ENCODE measurements around the gene PCED1B. TPM values are rescaled to one million over a fixed set of nuclear protein-coding genes. Genes with fewer than 3 reads are reported as not detected.
"Not testable (repeated sequence)": the region's sequence is repeated elsewhere in the genome, so short reads cannot be mapped to it uniquely, and the experiment has no call there.

The PCED1B gene
- total RNA-seq, 3 donors from 2014 or later = 1.6 to 6.2 (median 5.1) TPM

GRCh38 chr12:47160316-47161244 is 81.2 kb downstream of the PCED1B start:
- intact Hi-C loops (cut with DNase I; ENCODE audit: low total_unique reads) = no loop called here
- H3K36me3 ChIP-seq = no peaks in the 10 kb centered on the region
- no peaks in the 10 kb centered on the region for H3K27me3 ChIP-seq
- H3K4me1 ChIP-seq = no peaks in the 10 kb centered on the region
- TF ChIP-seq POLR2A (IDR thresholded peaks at IDR 0.05) (no peak), CTCF (IDR thresholded peaks at IDR 0.05) (no peak), POLR2AphosphoS5 (IDR thresholded peaks at IDR 0.05) (no peak)
- H3K27ac ChIP-seq = no peak overlapping the region
- DNase-seq (ENCODE audit: low spot score in 2 of 2) = no peak
- no peaks in the 10 kb centered on the region for H3K9me3 ChIP-seq
- no peak overlapping the region for H3K4me3 ChIP-seq

GRCh38 chr12:47164116-47164515 is 84.7 kb downstream of the PCED1B start:
- TF ChIP-seq POLR2AphosphoS5 (IDR thresholded peaks at IDR 0.05) (no peak), POLR2A (IDR thresholded peaks at IDR 0.05) (no peak), CTCF (IDR thresholded peaks at IDR 0.05) (no peak)
- Histone ChIP-seq H3K27ac (no peak overlapping the region), H3K36me3 (no peaks in the 10 kb centered on the region), H3K4me3 (no peak overlapping the region), H3K9me3 (no peaks in the 10 kb centered on the region), H3K4me1 (no peaks in the 10 kb centered on the region), H3K27me3 (no peaks in the 10 kb centered on the region)
- no peak for DNase-seq (ENCODE audit: low spot score in 2 of 2)
- intact Hi-C loops (cut with DNase I; ENCODE audit: low total_unique reads) = no loop called here

GRCh38 chr12:47164724-47165439 is 85.5 kb downstream of the PCED1B start:
- no peak overlapping the region for H3K27ac ChIP-seq
- no peaks in the 10 kb centered on the region for H3K9me3 ChIP-seq
- H3K4me3 ChIP-seq = no peak overlapping the region
- no peaks in the 10 kb centered on the region for H3K4me1 ChIP-seq
- DNase-seq (ENCODE audit: low spot score in 2 of 2) = no peak
- intact Hi-C loops (cut with DNase I; ENCODE audit: low total_unique reads) = no loop called here
- H3K36me3 ChIP-seq = no peaks in the 10 kb centered on the region
- no peaks in the 10 kb centered on the region for H3K27me3 ChIP-seq
- TF ChIP-seq POLR2A (IDR thresholded peaks at IDR 0.05) (no peak), CTCF (IDR thresholded peaks at IDR 0.05) (no peak), POLR2AphosphoS5 (IDR thresholded peaks at IDR 0.05) (no peak)

- no peak overlapping the region for H3K27ac ChIP-seq
- no peaks in the 10 kb centered on the region for H3K36me3 ChIP-seq
- H3K4me1 ChIP-seq = no peaks in the 10 kb centered on the region
- TF ChIP-seq POLR2A (IDR thresholded peaks at IDR 0.05) = no peak
- TF ChIP-seq POLR2AphosphoS5 (IDR thresholded peaks at IDR 0.05) = no peak
- no peak for TF ChIP-seq CTCF (IDR thresholded peaks at IDR 0.05)
- no peak for DNase-seq (ENCODE audit: low spot score in 2 of 2)
- H3K27me3 ChIP-seq = no peaks in the 10 kb centered on the region
- intact Hi-C loops (cut with DNase I; ENCODE audit: low total_unique reads) = no loop called here
- no peak overlapping the region for H3K4me3 ChIP-seq
- no peaks in the 10 kb centered on the region for H3K9me3 ChIP-seq
Observed at GRCh38 chr12:47165934-47166333, 86.5 kb downstream of the PCED1B start.

GRCh38 chr12:47166365-47166764 is 86.9 kb downstream of the PCED1B start:
- Histone ChIP-seq H3K9me3 (peaks cover 0 to 3% of the 10 kb centered on the region in 2 donors), H3K36me3 (no peaks in the 10 kb centered on the region), H3K27ac (no peak overlapping the region), H3K4me3 (no peak overlapping the region), H3K27me3 (no peaks in the 10 kb centered on the region), H3K4me1 (no peaks in the 10 kb centered on the region)
- intact Hi-C loops (cut with DNase I; ENCODE audit: low total_unique reads) = no loop called here
- no peak for DNase-seq (ENCODE audit: low spot score in 2 of 2)
- TF ChIP-seq CTCF (IDR thresholded peaks at IDR 0.05) (no peak), POLR2AphosphoS5 (IDR thresholded peaks at IDR 0.05) (no peak), POLR2A (IDR thresholded peaks at IDR 0.05) (no peak)

GRCh38 chr12:47170281-47170680 is 90.9 kb downstream of the PCED1B start:
- H3K36me3 ChIP-seq; H3K9me3 ChIP-seq; H3K4me3 ChIP-seq; H3K27me3 ChIP-seq; H3K4me1 ChIP-seq; H3K27ac ChIP-seq; intact Hi-C loops (cut with DNase I; ENCODE audit: low total_unique reads); DNase-seq (ENCODE audit: low spot score in 2 of 2): not testable (repeated sequence)
